ENCODE measurements around the gene KCNH1.

Gene KCNH1

DNA sequence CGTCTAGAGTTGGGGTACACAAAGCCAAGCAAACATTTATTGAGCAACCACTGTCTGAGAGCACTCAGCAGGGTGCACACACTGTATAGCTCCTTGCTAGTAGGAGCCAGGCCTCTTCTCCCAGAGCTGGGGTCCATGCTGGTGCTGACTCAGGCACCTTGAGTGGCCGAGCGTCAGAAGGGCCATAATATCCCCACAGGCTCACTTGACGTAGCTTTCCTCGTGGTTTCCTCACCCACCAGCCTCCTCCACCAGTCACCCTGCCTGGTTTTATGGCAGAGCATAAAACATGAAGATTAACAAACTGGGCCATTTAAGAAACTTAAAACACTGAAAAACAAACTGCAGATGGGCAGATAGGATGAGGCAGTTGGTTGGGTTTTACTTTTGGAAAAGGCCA is 443.7 kb downstream of the KCNH1 start:
- 97% methylated on average over 3 of the region's 5 CpGs for WGBS (ENCODE audit: insufficient coverage)
- ChIA-PET POLR2A (interaction anchor here (0.6 kb wide), 1 partner anchor 539 kb away, joined by 4 read pairs; no protein-coding TSS in a partner anchor), CTCF (no interaction called here)
- Histone ChIP-seq H3K9me3 (ENCODE audit: control extremely low read depth in 1 of 5, control insufficient read depth in 4 of 5, insufficient read depth in 2 of 5, low read depth in 1 of 5, low read length in 4 of 5) (no peaks in the 10 kb centered on the region), H3K27ac (ENCODE audit: insufficient read depth in 1 of 2, low read depth in 1 of 2, low read length in 2 of 2, poor library complexity in 1 of 2, severe bottlenecking in 2 of 2) (no peak overlapping the region), H3K27me3 (replicated peaks in 2 of 5; ENCODE audit: control insufficient read depth in 4 of 5, insufficient read depth in 5 of 5, low read length in 4 of 5) (no peaks in the 10 kb centered on the region), H3K36me3 (ENCODE audit: control insufficient read depth in 4 of 4, insufficient read depth in 4 of 4, low read length in 3 of 4) (no peaks in the 10 kb centered on the region), H3K4me3 (ENCODE audit: control insufficient read depth in 1 of 7, extremely low read depth in 1 of 7, insufficient read depth in 4 of 7, low read depth in 2 of 7, low read length in 6 of 7) (no peak overlapping the region), H3K4me1 (ENCODE audit: control extremely low read depth in 1 of 4, control insufficient read depth in 4 of 4, insufficient read depth in 4 of 4, low read length in 3 of 4) (peaks cover 0 to 15% (median 10%) of the 10 kb centered on the region in 4 experiments)
- DNase-seq = no peak

DNA sequence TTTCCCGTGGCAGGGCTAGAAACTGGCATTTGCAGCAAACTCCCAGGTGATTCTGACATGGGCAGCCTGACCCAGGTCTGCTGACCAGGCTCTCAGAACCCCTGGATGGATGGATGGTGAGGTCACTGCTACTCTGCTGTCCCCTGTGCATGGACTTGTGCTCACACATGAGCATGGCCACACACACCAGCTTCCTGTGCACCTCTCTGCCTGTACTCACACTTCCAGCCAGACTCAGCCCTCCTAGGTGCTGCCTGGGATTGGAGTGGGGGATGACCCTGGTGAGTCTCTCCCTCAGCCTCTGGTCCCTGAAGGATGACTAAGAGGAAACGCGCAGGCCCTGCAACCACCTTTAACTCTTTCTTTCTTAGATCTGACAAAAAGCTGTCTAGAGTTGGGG is 444.1 kb downstream of the KCNH1 start:
- CTCF ChIA-PET = no interaction called here
- Histone ChIP-seq H3K27me3 (replicated peaks in 2 of 5; ENCODE audit: control insufficient read depth in 4 of 5, insufficient read depth in 5 of 5, low read length in 4 of 5) (no peaks in the 10 kb centered on the region), H3K27ac (ENCODE audit: insufficient read depth in 1 of 2, low read depth in 1 of 2, low read length in 2 of 2, poor library complexity in 1 of 2, severe bottlenecking in 2 of 2) (no peak overlapping the region), H3K4me1 (ENCODE audit: control extremely low read depth in 1 of 4, control insufficient read depth in 4 of 4, insufficient read depth in 4 of 4, low read length in 3 of 4) (peaks cover 0 to 15% (median 10%) of the 10 kb centered on the region in 4 experiments), H3K4me3 (ENCODE audit: control insufficient read depth in 1 of 7, extremely low read depth in 1 of 7, insufficient read depth in 4 of 7, low read depth in 2 of 7, low read length in 6 of 7) (no peak overlapping the region), H3K36me3 (ENCODE audit: control insufficient read depth in 4 of 4, insufficient read depth in 4 of 4, low read length in 3 of 4) (no peaks in the 10 kb centered on the region), H3K9me3 (ENCODE audit: control extremely low read depth in 1 of 5, control insufficient read depth in 4 of 5, insufficient read depth in 2 of 5, low read depth in 1 of 5, low read length in 4 of 5) (no peaks in the 10 kb centered on the region)
- POLR2A ChIA-PET = interaction anchor here (0.6 kb wide), 1 partner anchor 539 kb away, joined by 4 read pairs; no protein-coding TSS in a partner anchor
- 94% methylated on average over 3 of the region's 3 CpGs for WGBS (ENCODE audit: insufficient coverage)
- DNase-seq = no peak

DNA sequence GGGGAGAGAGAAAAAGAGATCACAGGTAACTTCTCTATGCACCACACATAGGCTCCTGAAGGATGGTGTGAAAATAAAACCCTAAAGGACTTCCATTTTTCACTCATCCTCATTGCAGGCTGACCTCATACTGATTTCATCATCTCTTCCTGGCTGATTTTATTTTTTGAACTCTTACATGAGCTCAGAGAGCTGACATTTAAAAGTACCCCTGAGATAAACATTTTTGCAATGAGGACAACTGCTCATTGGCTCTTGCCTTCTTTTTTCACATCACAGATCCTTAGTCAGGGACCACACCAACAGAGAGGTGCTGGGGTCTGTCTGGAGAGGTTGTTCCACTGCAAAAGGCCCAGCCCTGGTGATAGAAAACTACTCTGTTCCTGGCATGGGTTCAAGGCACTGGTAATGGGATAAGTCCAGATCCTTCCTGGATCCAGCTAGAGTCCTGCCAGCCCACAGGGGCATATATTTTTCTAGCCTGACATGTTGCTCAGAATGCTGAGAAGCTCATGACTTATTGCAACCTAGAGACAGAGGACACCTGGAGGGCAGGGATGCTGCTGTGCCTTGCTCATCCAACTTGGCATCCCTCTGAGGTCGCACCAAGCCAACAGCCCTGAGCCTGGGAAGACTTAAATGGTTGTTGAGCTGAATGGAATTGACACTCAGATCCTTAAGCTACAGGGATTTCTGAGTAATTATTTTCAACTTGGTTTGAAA is 445.3 kb downstream of the KCNH1 start:
- Histone ChIP-seq H3K9me3 (ENCODE audit: control extremely low read depth in 1 of 5, control insufficient read depth in 4 of 5, insufficient read depth in 2 of 5, low read depth in 1 of 5, low read length in 4 of 5) (no peaks in the 10 kb centered on the region), H3K27me3 (replicated peaks in 2 of 5; ENCODE audit: control insufficient read depth in 4 of 5, insufficient read depth in 5 of 5, low read length in 4 of 5) (no peaks in the 10 kb centered on the region), H3K4me3 (ENCODE audit: control insufficient read depth in 1 of 7, extremely low read depth in 1 of 7, insufficient read depth in 4 of 7, low read depth in 2 of 7, low read length in 6 of 7) (no peak overlapping the region), H3K27ac (ENCODE audit: insufficient read depth in 1 of 2, low read depth in 1 of 2, low read length in 2 of 2, poor library complexity in 1 of 2, severe bottlenecking in 2 of 2) (no peak overlapping the region), H3K4me1 (ENCODE audit: control extremely low read depth in 1 of 4, control insufficient read depth in 4 of 4, insufficient read depth in 4 of 4, low read length in 3 of 4) (peaks cover 0 to 15% (median 10%) of the 10 kb centered on the region in 4 experiments), H3K36me3 (ENCODE audit: control insufficient read depth in 4 of 4, insufficient read depth in 4 of 4, low read length in 3 of 4) (no peaks in the 10 kb centered on the region)
- POLR2A ChIA-PET = no interaction called here
- 100% methylated on average over 1 of the region's 1 CpG for WGBS (ENCODE audit: insufficient coverage)
- CTCF ChIA-PET = interaction anchor here (1.0 kb wide), 1 partner anchor 21 kb away, joined by 3 read pairs; no protein-coding TSS in a partner anchor
- no peak for DNase-seq

DNA sequence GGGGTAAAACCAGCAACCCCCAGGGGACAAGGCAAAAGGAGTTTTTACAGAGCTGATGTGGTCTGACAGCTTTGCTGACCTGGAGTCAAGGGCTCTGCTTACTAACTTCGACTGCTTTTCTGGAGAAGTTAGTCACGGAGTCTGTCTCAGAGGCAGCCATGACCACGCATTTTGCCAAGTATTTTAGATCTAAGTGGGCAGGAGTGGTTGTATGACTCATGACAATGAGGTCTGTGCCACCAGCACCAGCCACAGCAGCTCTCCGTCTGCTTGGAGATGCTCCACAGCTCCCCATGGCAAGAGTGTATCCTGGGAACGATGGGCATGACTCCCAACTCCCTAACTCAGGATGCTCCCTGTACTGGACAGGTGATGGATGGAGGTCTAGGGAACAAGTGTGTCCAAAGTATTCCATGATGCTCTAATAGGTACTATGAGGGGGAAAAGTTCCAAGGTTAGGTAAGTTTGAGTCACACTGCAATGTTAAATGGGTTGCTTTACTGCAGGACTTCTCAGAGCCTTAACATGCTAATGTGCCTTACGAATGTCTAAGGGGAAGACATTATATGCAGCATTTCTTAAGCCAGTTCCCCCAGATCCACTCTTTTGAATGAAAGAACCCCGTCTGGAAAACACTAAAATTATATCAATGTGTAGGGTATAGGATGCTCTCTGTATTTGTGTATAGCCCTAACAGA is 446.2 kb downstream of the KCNH1 start:
- DNase-seq = no peak
- ChIA-PET CTCF (interaction anchor here (1.0 kb wide), 1 partner anchor 22 kb away, joined by 3 read pairs; no protein-coding TSS in a partner anchor), POLR2A (no interaction called here)
- H3K27me3 ChIP-seq (replicated peaks in 2 of 5; ENCODE audit: control insufficient read depth in 4 of 5, insufficient read depth in 5 of 5, low read length in 4 of 5) = no peaks in the 10 kb centered on the region
- no peak overlapping the region for H3K4me3 ChIP-seq (ENCODE audit: control insufficient read depth in 1 of 7, extremely low read depth in 1 of 7, insufficient read depth in 4 of 7, low read depth in 2 of 7, low read length in 6 of 7)
- no peak overlapping the region for H3K27ac ChIP-seq (ENCODE audit: insufficient read depth in 1 of 2, low read depth in 1 of 2, low read length in 2 of 2, poor library complexity in 1 of 2, severe bottlenecking in 2 of 2)
- WGBS (ENCODE audit: insufficient coverage) = 100% methylated on average over 5 of the region's 7 CpGs
- H3K9me3 ChIP-seq (ENCODE audit: control extremely low read depth in 1 of 5, control insufficient read depth in 4 of 5, insufficient read depth in 2 of 5, low read depth in 1 of 5, low read length in 4 of 5) = no peaks in the 10 kb centered on the region
- no peaks in the 10 kb centered on the region for H3K36me3 ChIP-seq (ENCODE audit: control insufficient read depth in 4 of 4, insufficient read depth in 4 of 4, low read length in 3 of 4)
- peaks cover 0 to 9% (median 6%) of the 10 kb centered on the region in 4 experiments for H3K4me1 ChIP-seq (ENCODE audit: control extremely low read depth in 1 of 4, control insufficient read depth in 4 of 4, insufficient read depth in 4 of 4, low read length in 3 of 4)

DNA sequence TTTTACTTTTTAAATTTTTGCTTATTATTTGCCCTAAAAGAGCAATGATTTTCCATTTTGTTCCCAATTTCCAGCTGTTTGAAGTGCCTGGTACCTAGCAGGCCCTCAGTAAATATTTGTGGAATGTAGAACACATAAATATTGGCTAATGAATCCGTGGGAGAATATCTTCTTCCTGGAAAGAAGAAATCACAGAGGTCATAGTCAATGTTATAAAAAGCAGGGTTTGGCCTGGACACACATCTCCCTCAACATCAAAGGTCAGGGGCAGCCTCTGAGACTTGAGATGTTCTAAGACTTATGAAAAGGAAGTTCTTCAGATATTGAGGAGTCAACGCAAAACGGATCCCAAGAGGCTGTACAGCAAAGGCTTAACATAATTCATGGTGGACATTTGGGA is 447.1 kb downstream of the KCNH1 start:
- ChIA-PET POLR2A (no interaction called here), CTCF (no interaction called here)
- 84% methylated on average over 2 of the region's 3 CpGs for WGBS (ENCODE audit: insufficient coverage)
- DNase-seq = no peak
- Histone ChIP-seq H3K36me3 (ENCODE audit: control insufficient read depth in 4 of 4, insufficient read depth in 4 of 4, low read length in 3 of 4) (no peaks in the 10 kb centered on the region), H3K4me1 (ENCODE audit: control extremely low read depth in 1 of 4, control insufficient read depth in 4 of 4, insufficient read depth in 4 of 4, low read length in 3 of 4) (peaks cover 0 to under 1% (median 0%) of the 10 kb centered on the region in 4 experiments), H3K4me3 (ENCODE audit: control insufficient read depth in 1 of 7, extremely low read depth in 1 of 7, insufficient read depth in 4 of 7, low read depth in 2 of 7, low read length in 6 of 7) (no peak overlapping the region), H3K27me3 (replicated peaks in 2 of 5; ENCODE audit: control insufficient read depth in 4 of 5, insufficient read depth in 5 of 5, low read length in 4 of 5) (no peaks in the 10 kb centered on the region), H3K9me3 (ENCODE audit: control extremely low read depth in 1 of 5, control insufficient read depth in 4 of 5, insufficient read depth in 2 of 5, low read depth in 1 of 5, low read length in 4 of 5) (no peaks in the 10 kb centered on the region), H3K27ac (ENCODE audit: insufficient read depth in 1 of 2, low read depth in 1 of 2, low read length in 2 of 2, poor library complexity in 1 of 2, severe bottlenecking in 2 of 2) (no peak overlapping the region)

DNA sequence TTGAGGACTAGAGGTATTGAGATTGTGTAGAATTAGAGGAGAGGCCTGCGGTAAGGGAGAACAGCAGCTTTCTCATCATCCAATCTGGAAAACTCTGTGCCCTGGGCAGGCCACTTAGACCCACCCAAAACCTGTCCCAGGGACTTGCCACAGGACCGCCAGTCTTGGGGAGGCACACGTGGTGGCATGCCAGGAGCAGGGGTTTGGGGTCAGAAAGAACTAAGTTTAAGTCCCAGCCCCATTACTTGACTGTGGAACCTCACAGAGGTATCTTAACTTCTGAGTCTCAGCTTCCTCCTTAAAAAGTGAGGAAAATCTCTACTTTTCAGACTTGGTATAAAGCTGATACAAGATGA is 448.7 kb downstream of the KCNH1 start:
- DNase-seq = no peak
- H3K9me3 ChIP-seq (ENCODE audit: control extremely low read depth in 1 of 5, control insufficient read depth in 4 of 5, insufficient read depth in 2 of 5, low read depth in 1 of 5, low read length in 4 of 5) = no peaks in the 10 kb centered on the region
- ChIA-PET POLR2A (no interaction called here), CTCF (no interaction called here)
- H3K4me1 ChIP-seq (ENCODE audit: control extremely low read depth in 1 of 4, control insufficient read depth in 4 of 4, insufficient read depth in 4 of 4, low read length in 3 of 4) = peaks cover 0 to 8% (median 0%) of the 10 kb centered on the region in 4 experiments
- H3K36me3 ChIP-seq (ENCODE audit: control insufficient read depth in 4 of 4, insufficient read depth in 4 of 4, low read length in 3 of 4) = peaks cover 0 to 2% (median 0%) of the 10 kb centered on the region in 4 experiments
- no peak overlapping the region for H3K27ac ChIP-seq (ENCODE audit: insufficient read depth in 1 of 2, low read depth in 1 of 2, low read length in 2 of 2, poor library complexity in 1 of 2, severe bottlenecking in 2 of 2)
- no peak overlapping the region for H3K4me3 ChIP-seq (ENCODE audit: control insufficient read depth in 1 of 7, extremely low read depth in 1 of 7, insufficient read depth in 4 of 7, low read depth in 2 of 7, low read length in 6 of 7)
- H3K27me3 ChIP-seq (replicated peaks in 2 of 5; ENCODE audit: control insufficient read depth in 4 of 5, insufficient read depth in 5 of 5, low read length in 4 of 5) = no peaks in the 10 kb centered on the region
- 100% methylated on average over 3 of the region's 3 CpGs for WGBS (ENCODE audit: insufficient coverage)

Data from common myeloid progenitor, CD34-positive (primary cell).